Measurements from ENCODE around the gene DOCK9. TPM values are rescaled to one million over a fixed set of nuclear protein-coding genes. Genes with fewer than 3 reads are reported as not detected.

Gene DOCK9
- total RNA-seq, 2 donors from 2014 or later = 107 to 117 TPM

DNA sequence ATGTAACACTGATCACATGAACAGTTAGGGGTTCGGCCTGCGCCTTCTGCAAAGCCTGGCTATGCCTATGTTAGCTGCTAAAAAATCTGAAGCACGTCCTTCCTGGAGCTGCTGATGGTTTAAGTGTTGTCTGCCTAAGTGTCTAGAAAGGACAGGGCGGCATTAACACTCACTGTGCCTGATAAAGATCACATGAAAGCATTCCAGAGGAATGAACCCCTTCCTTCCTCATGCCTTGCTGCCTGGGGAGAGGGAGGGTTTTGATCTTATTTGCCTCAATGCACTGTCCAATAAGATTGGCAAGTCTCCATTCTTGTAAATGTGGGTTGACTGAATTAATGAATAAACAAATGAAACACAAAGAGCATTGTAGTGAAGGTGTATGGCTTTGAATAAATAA is 5.2 kb downstream of the DOCK9 start:
- H3K36me3 ChIP-seq = no peaks in the 10 kb centered on the region
- H3K4me1 ChIP-seq (replicated peaks) = peaks cover 3% of the 10 kb centered on the region
- no peak overlapping the region for H3K4me3 ChIP-seq
- H3K27ac ChIP-seq = peak overlapping the region in 1 of 2 donors; percentile 22
- TF ChIP-seq POLR2AphosphoS5 (IDR thresholded peaks at IDR 0.05) = peak; percentile 32
- TF ChIP-seq, protein P1, sequence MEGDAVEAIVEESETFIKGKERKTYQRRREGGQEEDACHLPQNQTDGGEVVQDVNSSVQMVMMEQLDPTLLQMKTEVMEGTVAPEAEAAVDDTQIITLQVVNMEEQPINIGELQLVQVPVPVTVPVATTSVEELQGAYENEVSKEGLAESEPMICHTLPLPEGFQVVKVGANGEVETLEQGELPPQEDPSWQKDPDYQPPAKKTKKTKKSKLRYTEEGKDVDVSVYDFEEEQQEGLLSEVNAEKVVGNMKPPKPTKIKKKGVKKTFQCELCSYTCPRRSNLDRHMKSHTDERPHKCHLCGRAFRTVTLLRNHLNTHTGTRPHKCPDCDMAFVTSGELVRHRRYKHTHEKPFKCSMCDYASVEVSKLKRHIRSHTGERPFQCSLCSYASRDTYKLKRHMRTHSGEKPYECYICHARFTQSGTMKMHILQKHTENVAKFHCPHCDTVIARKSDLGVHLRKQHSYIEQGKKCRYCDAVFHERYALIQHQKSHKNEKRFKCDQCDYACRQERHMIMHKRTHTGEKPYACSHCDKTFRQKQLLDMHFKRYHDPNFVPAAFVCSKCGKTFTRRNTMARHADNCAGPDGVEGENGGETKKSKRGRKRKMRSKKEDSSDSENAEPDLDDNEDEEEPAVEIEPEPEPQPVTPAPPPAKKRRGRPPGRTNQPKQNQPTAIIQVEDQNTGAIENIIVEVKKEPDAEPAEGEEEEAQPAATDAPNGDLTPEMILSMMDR (IDR thresholded peaks at IDR 0.05) = no peak
- intact Hi-C loops (cut with DNase I) = no loop called here
- no peaks in the 10 kb centered on the region for H3K27me3 ChIP-seq (replicated peaks; ENCODE audit: insufficient read depth)
- DNase-seq (ENCODE audit: low spot score) = no peak
- 20% methylated on average over 4 of the region's 4 CpGs for WGBS
- no peaks in the 10 kb centered on the region for H3K9me3 ChIP-seq

DNA sequence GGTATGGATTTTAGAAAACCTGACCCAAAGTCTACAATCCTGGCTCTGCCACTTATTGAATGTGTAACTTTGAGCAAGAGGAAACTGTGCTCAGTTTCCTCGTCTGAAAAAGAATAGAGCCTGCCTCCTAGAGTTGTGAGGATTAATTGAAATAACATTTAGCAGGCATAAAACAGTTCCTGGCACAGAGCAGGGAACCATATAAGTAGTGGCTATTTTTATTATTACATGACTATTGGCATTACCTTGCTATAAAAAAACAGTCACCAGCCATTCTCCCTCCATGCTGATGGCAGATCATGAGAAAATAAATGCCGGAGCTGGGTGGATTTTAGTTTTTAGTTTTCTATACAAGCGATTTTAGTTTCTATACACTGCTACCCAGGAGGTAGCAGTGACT is 5.8 kb downstream of the DOCK9 start:
- intact Hi-C loops (cut with DNase I) = no loop called here
- H3K27ac ChIP-seq = no peak overlapping the region

DNA sequence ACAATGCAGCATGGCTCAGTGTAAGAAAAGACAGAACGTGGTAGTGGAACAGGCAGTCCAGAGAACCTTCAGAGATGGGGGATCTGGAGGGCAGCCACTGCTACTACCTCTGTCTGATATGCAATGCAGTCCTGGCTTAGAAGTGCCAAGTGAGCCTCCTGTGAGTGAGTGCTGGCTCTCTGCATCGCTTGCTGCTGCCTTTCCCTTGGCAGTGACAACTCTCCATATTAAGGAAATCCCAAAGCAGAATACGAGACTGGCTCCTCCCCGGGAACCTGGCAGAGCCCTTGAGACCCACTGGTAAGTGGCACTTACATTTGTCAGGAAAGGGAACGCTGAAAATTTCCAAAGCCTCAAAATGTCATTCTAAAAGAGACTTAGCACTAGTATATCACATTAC is 7.5 kb downstream of the DOCK9 start:
- DNase-seq (ENCODE audit: low spot score) = no peak
- no peaks in the 10 kb centered on the region for H3K9me3 ChIP-seq
- H3K4me3 ChIP-seq = no peak overlapping the region
- no peaks in the 10 kb centered on the region for H3K36me3 ChIP-seq
- TF ChIP-seq POLR2A (IDR thresholded peaks at IDR 0.05) = no peak
- TF ChIP-seq, protein P1 (IDR thresholded peaks at IDR 0.05) = no peak
- TF ChIP-seq POLR2AphosphoS5 (IDR thresholded peaks at IDR 0.05) = no peak
- no peaks in the 10 kb centered on the region for H3K27me3 ChIP-seq (replicated peaks; ENCODE audit: insufficient read depth)
- no peak overlapping the region for H3K27ac ChIP-seq
- WGBS = 70% methylated on average over 5 of the region's 5 CpGs
- intact Hi-C loops (cut with DNase I) = no loop called here
- H3K4me1 ChIP-seq (replicated peaks) = peaks cover 3% of the 10 kb centered on the region

More for the DNA sequence above, 5.8 kb downstream of the DOCK9 start:
- no peak for TF ChIP-seq POLR2A (IDR thresholded peaks at IDR 0.05)
- TF ChIP-seq POLR2AphosphoS5 (IDR thresholded peaks at IDR 0.05) = no peak
- no peaks in the 10 kb centered on the region for H3K36me3 ChIP-seq
- H3K4me1 ChIP-seq (replicated peaks) = peaks cover 3% of the 10 kb centered on the region
- 58% methylated on average over 3 of the region's 3 CpGs for WGBS
- H3K4me3 ChIP-seq = no peak overlapping the region
- no peaks in the 10 kb centered on the region for H3K9me3 ChIP-seq
- DNase-seq (ENCODE audit: low spot score) = no peak
- H3K27me3 ChIP-seq (replicated peaks; ENCODE audit: insufficient read depth) = no peaks in the 10 kb centered on the region

DNA sequence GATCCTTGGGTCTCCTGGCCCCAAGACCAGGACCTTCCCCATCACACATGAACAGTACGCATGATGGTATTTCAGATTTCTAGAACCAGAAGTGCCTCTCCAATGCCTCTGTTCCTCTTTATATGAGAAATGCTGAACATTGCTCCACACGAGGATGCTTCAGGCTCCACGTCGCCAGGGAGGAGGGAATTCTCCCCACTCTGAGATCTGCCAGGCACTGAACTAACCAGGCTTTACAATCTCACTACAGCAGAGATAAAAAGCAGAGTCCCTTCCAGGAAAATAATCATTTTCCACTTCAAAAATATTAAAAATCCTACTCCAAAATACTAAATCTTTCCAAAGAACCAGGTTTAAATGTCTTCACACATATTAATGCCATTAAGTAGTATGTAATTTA is 10.4 kb downstream of the DOCK9 start:
- peaks cover 1% of the 10 kb centered on the region for H3K4me1 ChIP-seq (replicated peaks)
- no peak for DNase-seq (ENCODE audit: low spot score)
- TF ChIP-seq POLR2AphosphoS5 (IDR thresholded peaks at IDR 0.05) (no peak), POLR2A (IDR thresholded peaks at IDR 0.05) (no peak)
- TF ChIP-seq, protein P1 (IDR thresholded peaks at IDR 0.05) = no peak
- H3K27me3 ChIP-seq (replicated peaks; ENCODE audit: insufficient read depth) = no peaks in the 10 kb centered on the region
- H3K4me3 ChIP-seq = no peak overlapping the region
- 79% methylated on average over 4 of the region's 4 CpGs for WGBS
- H3K36me3 ChIP-seq = no peaks in the 10 kb centered on the region
- H3K27ac ChIP-seq = no peak overlapping the region
- H3K9me3 ChIP-seq = no peaks in the 10 kb centered on the region
- intact Hi-C loops (cut with DNase I) = no loop called here

DNA sequence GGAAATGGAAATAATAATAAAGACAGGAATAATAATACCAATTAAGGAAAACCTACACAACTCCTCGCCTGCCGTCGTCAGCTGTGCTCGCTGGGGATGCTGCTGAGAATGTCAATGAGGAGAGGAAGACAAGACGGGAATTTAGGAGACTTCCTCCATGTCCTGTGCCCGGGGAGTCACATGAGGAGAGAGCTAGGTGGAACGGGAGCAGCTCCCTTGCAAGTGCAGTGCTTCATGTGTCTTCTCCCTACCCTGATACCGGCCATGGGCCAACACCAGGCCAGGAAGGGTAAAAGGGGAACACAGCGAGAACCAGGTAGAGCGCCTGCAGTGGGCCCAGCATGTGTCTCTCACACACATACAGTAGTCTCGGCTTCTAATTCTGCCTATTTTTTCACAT is 11.8 kb downstream of the DOCK9 start:
- Histone ChIP-seq H3K4me3 (no peak overlapping the region), H3K36me3 (no peaks in the 10 kb centered on the region), H3K9me3 (no peaks in the 10 kb centered on the region), H3K27ac (no peak overlapping the region), H3K27me3 (replicated peaks; ENCODE audit: insufficient read depth) (no peaks in the 10 kb centered on the region), H3K4me1 (replicated peaks) (no peaks in the 10 kb centered on the region)
- WGBS = 96% methylated on average over 11 of the region's 11 CpGs
- intact Hi-C loops (cut with DNase I) = no loop called here
- TF ChIP-seq POLR2A (IDR thresholded peaks at IDR 0.05) = no peak
- TF ChIP-seq, protein P1 (IDR thresholded peaks at IDR 0.05) = no peak
- no peak for DNase-seq (ENCODE audit: low spot score)

Measured in prostate gland (tissue), 2 donors.